ENCODE results near the gene NEDD4L. TPM values are rescaled to one million over a fixed set of nuclear protein-coding genes. Genes with fewer than 3 reads are reported as not detected.

Gene NEDD4L
- polyA plus RNA-seq, 1 experiment, result 14.1 TPM

DNA sequence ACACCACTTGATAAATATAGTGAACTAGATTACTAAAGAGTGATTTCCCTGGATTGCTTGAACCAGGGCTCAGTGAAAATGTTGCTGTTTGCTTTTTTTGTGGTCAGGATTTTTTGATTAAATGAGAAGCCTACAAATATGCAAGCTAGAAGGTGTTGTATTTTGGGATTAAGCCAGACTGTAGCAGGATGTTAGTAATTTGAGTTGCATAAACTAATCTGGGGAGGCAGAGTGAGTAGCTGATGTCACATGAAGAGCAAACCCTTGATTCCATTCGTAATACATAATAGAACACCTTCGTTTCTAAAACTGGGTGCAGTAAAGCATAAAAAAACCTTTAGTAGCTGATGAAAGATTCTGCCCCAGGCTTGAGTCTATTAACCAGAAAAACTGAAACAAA, 32.0 kb downstream of the NEDD4L start:
- POLR2A ChIA-PET, result no interaction called here
- TF ChIP-seq, protein P1, sequence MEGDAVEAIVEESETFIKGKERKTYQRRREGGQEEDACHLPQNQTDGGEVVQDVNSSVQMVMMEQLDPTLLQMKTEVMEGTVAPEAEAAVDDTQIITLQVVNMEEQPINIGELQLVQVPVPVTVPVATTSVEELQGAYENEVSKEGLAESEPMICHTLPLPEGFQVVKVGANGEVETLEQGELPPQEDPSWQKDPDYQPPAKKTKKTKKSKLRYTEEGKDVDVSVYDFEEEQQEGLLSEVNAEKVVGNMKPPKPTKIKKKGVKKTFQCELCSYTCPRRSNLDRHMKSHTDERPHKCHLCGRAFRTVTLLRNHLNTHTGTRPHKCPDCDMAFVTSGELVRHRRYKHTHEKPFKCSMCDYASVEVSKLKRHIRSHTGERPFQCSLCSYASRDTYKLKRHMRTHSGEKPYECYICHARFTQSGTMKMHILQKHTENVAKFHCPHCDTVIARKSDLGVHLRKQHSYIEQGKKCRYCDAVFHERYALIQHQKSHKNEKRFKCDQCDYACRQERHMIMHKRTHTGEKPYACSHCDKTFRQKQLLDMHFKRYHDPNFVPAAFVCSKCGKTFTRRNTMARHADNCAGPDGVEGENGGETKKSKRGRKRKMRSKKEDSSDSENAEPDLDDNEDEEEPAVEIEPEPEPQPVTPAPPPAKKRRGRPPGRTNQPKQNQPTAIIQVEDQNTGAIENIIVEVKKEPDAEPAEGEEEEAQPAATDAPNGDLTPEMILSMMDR (IDR thresholded peaks at IDR 0.05; ENCODE audit: insufficient read depth, low read depth, low read length), result no peak
- no peak overlapping the region for H3K4me3 ChIP-seq (ENCODE audit: low read depth, low read length)
- CTCF ChIA-PET, result interaction anchor here (0.6 to 1.2 kb wide), 4 partner anchors 19 to 324 kb away, joined by 3 read pairs; no protein-coding TSS in a partner anchor
- no peak for DNase-seq (ENCODE audit: low read depth)
- peaks cover 1% of the 10 kb centered on the region for H3K27me3 ChIP-seq (ENCODE audit: control insufficient read depth, insufficient read depth, low read length)
- H3K36me3 ChIP-seq (ENCODE audit: control insufficient read depth, insufficient read depth, low read length), result no peaks in the 10 kb centered on the region

DNA sequence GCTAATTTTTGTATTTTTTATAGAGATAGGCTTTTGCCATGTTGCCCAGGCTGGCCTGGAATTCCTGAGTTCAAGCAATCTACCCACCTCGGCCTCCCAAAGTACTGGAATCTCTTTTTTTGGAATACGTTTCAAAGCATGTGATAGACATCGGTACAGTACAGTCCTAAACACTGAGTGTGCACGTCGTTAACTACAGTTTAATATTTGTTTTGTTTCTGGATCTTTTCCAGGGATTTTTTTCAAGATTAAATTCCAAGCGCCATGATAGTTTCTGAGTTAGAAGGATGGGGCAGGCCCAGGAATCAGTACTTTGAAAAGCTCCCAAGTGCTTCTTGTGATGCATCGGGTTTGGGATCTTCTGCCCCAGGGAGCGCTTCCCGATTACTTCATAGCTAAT, 33.3 kb downstream of the NEDD4L start:
- ChIA-PET POLR2A (no interaction called here), CTCF (interaction anchor here (0.8 kb wide), 1 partner anchor 11 kb away, joined by 3 read pairs; no protein-coding TSS in a partner anchor)
- no peak for DNase-seq (ENCODE audit: low read depth)
- TF ChIP-seq, protein P1 (IDR thresholded peaks at IDR 0.05; ENCODE audit: insufficient read depth, low read depth, low read length), result no peak
- Histone ChIP-seq H3K4me3 (ENCODE audit: low read depth, low read length) (no peak overlapping the region), H3K27me3 (ENCODE audit: control insufficient read depth, insufficient read depth, low read length) (peaks cover 1% of the 10 kb centered on the region), H3K36me3 (ENCODE audit: control insufficient read depth, insufficient read depth, low read length) (no peaks in the 10 kb centered on the region)

DNA sequence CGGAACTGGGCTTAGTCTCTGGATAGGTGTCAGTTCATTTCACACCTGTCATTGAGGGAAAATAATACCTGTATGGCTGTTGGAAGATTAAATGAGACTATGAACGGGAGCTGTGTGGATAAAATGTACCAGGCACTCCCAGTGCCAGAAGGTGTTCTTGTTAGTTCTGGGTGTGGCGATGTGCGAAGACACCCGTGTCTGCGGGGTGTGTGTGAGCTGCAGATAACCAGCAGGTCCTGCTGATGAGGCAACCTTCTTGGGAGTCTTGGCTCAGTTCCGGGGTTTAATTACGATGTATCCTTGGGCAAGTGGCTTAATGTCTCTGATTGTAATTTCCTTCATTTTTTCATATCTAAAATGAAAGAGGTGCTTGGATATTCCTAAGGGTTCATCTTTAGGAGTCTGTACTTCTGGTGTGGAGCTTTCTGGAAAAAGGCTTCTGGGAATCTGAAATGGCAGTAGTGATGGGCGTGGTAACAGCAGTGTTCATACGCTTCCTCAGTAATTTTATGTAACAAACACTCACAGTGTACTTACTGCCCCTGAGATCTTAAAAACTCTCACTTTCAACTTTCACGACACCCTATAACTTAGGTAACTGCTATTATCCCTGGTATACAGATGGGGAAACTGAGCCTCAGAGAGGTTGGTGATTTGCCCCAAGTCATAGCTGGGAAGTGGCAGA, 35.0 kb downstream of the NEDD4L start:
- POLR2A ChIA-PET, result no interaction called here

DNA sequence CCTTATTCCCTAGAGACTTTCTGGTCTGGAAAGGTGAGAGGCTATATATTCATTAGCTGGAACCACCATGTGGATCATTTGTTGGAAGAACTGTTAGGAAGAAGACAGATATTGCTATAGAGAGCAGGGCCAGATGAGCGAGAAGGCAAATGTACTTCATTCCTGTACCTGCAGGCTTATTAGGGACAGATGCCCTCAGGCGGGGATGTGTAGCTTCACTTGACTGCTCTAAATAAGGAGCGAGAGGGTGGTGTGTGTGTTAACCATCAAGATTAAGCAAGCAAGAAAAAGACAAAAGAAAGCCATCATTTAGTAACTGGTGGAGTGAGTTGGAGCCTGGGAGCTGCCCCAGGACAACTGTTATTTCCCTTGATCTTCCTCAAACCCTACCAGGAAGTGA, 36.4 kb downstream of the NEDD4L start:
- no peak overlapping the region for H3K4me3 ChIP-seq (ENCODE audit: low read depth, low read length)
- TF ChIP-seq, protein P1 (IDR thresholded peaks at IDR 0.05; ENCODE audit: insufficient read depth, low read depth, low read length), result no peak
- no peak for DNase-seq (ENCODE audit: low read depth)
- peaks cover 1% of the 10 kb centered on the region; the same call in 1 of the 2 replicates for H3K27me3 ChIP-seq (ENCODE audit: control insufficient read depth, insufficient read depth, low read length)
- ChIA-PET POLR2A (interaction anchor here (0.6 kb wide), 1 partner anchor 449 kb away, joined by 3 read pairs; no protein-coding TSS in a partner anchor), CTCF (no interaction called here)
- no peaks in the 10 kb centered on the region for H3K36me3 ChIP-seq (ENCODE audit: control insufficient read depth, insufficient read depth, low read length)

More for the DNA sequence above, 35.0 kb downstream of the NEDD4L start:
- DNase-seq (ENCODE audit: low read depth), result no peak
- CTCF ChIA-PET, result no interaction called here
- Histone ChIP-seq H3K4me3 (ENCODE audit: low read depth, low read length) (no peak overlapping the region), H3K27me3 (ENCODE audit: control insufficient read depth, insufficient read depth, low read length) (peaks cover 1% of the 10 kb centered on the region), H3K36me3 (ENCODE audit: control insufficient read depth, insufficient read depth, low read length) (no peaks in the 10 kb centered on the region)
- TF ChIP-seq, protein P1 (IDR thresholded peaks at IDR 0.05; ENCODE audit: insufficient read depth, low read depth, low read length), result no peak

DNA sequence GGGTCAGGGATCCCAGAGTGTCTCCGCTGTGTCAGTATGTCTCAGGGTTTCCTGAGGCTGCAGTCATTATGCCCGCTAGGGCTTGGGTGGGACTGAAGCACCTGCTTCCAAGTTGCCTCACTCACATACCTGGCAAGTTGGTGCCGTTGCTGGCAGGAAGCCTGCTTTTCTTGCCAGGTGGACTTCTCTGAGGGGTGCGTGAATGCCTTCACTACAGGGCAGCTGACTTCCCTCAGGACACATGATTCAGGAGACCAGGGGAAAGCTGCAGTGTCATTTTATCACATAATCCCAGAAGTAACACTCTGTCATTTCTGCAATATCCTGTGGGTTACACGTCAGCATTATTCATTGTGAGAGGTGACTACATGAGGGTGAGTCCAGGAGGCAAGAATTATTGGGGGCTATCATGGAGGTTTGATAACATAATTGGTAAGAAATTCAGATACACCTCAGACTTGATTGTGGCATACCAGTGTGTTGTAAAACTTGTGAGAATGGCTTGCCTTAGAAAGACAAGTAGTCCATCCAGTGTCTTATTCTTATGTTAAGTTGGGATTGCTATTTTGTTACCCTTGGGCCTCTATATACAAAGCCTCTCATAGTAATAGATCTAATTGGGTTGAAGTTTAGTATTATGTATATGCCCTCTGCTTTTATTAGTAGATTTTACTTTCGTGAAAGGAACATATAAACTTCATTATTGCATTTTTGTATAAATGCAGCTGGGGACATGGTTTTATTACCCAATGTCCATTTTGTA, 44.1 kb downstream of the NEDD4L start:
- ChIA-PET CTCF (interaction anchor here (0.6 to 1.4 kb wide), 3 partner anchors 11 to 129 kb away, joined by 3 to 4 read pairs (median 3); no protein-coding TSS in a partner anchor), POLR2A (interaction anchor here (0.7 kb wide), 1 partner anchor 62 kb away, joined by 15 read pairs; no protein-coding TSS in a partner anchor)
- no peaks in the 10 kb centered on the region for H3K27me3 ChIP-seq (ENCODE audit: control insufficient read depth, insufficient read depth, low read length)
- TF ChIP-seq, protein P1 (IDR thresholded peaks at IDR 0.05; ENCODE audit: insufficient read depth, low read depth, low read length), result no peak
- H3K4me3 ChIP-seq (ENCODE audit: low read depth, low read length), result no peak overlapping the region
- DNase-seq (ENCODE audit: low read depth), result no peak
- no peaks in the 10 kb centered on the region for H3K36me3 ChIP-seq (ENCODE audit: control insufficient read depth, insufficient read depth, low read length)

All from BJ (cell line).